Endodermal cell (in vitro differentiated cells): ENCODE data around the gene DHX40. TPM values are rescaled to one million over a fixed set of nuclear protein-coding genes. Genes with fewer than 3 reads are reported as not detected.

Experiments used
- DNase-seq: peaks from one replicate; pipeline ENCODE4 v3.0.0-alpha.2; 2017
- H3K27ac ChIP-seq: 2 replicates; pipeline ENCODE4 v1.5.1; 2013; ENCODE audit warnings: mild to moderate bottlenecking, low read depth, low read length, moderate library complexity
- H3K27me3 ChIP-seq: 2 replicates; pipeline ENCODE4 v1.6.1; 2013; ENCODE audit warnings: mild to moderate bottlenecking, low read length, moderate library complexity; ENCODE audit not compliant: insufficient read depth, control insufficient read depth, poor library complexity, severe bottlenecking
- H3K36me3 ChIP-seq: 2 replicates; pipeline ENCODE4 v1.7.0; 2013; ENCODE audit warnings: mild to moderate bottlenecking, low read length, moderate library complexity; ENCODE audit not compliant: control insufficient read depth, insufficient read depth
- H3K4me1 ChIP-seq: one replicate; pipeline ENCODE4 v1.7.0; 2013; ENCODE audit warnings: low read length; ENCODE audit not compliant: control insufficient read depth, insufficient read depth
- H3K4me3 ChIP-seq: 2 replicates; pipeline ENCODE4 v1.5.1; 2013; ENCODE audit warnings: mild to moderate bottlenecking, low read length, moderate library complexity
- H3K9ac ChIP-seq: 2 replicates; pipeline ENCODE4 v1.6.1; 2013; ENCODE audit warnings: mild to moderate bottlenecking, low read length, moderate library complexity; ENCODE audit not compliant: poor library complexity, severe bottlenecking; ENCODE audit errors: extremely low read depth
- H3K9me3 ChIP-seq: 2 replicates; pipeline ENCODE4 v1.6.1; 2013; ENCODE audit warnings: mild to moderate bottlenecking, low read length, moderate library complexity; ENCODE audit not compliant: control insufficient read depth
- H3K27ac Mint-ChIP-seq: 2 replicates; pipeline ENCODE4 v1.8.0; 2020; ENCODE audit warnings: mixed read lengths
- H3K27me3 Mint-ChIP-seq: 2 replicates; pipeline ENCODE4 v1.8.0; 2021; ENCODE audit warnings: mild to moderate bottlenecking, mixed read lengths; ENCODE audit not compliant: insufficient read depth
- H3K36me3 Mint-ChIP-seq: 2 replicates; pipeline ENCODE4 v1.8.0; 2020; ENCODE audit warnings: low read depth, mixed read lengths
- H3K4me1 Mint-ChIP-seq: 2 replicates; pipeline ENCODE4 v1.8.0; 2020; ENCODE audit warnings: mixed read lengths
- H3K4me3 Mint-ChIP-seq: 2 replicates; pipeline ENCODE4 v1.8.0; 2020; ENCODE audit warnings: mild to moderate bottlenecking, moderate library complexity, mixed read lengths
- H3K9me3 Mint-ChIP-seq: 2 replicates; pipeline ENCODE4 v1.8.0; 2020; ENCODE audit warnings: mild to moderate bottlenecking, mixed read lengths
- WGBS, 2 experiments: methylation state at CpG; one replicate each; pipeline versions ENCODE4 v1.1.5 to v1.1.7; 2013; ENCODE audit warnings: missing lambda C conversion rate in 2 of 2, mixed read lengths in 1 of 2; ENCODE audit not compliant: insufficient coverage in 1 of 2, insufficient read length in 1 of 2; 5-methylcytosine and 5-hydroxymethylcytosine counted together
- total RNA-seq, 2 donors: library from RNA; stranded (reverse); fragmentation: NEBNext Ultra II Directional in 1 of 2; extraction: Animal tissue kit (Norgen Biotek cat#: 25700) in 1 of 2; gene quantifications; 2 replicates in 1 of 2; 3 replicates in 1 of 2; pipeline ENCODE4 v1.2.1, GENCODE V29; 2021
- TF ChIP-seq, protein P1 (sequence below): fragments of 200-600 bp; sonication (generic); conservative IDR thresholded peaks from 2 replicates; pipeline ENCODE4 v1.5.0; 2021; ENCODE audit warnings: antibody characterized with exemption, mild to moderate bottlenecking

Gene DHX40
- total RNA-seq, 2 donors from 2014 or later = 32.7 to 36.2 TPM

- H3K27me3 Mint-ChIP-seq = no peaks in the 10 kb centered on the region
- H3K4me3 ChIP-seq = no peak overlapping the region
- no peaks in the 10 kb centered on the region for H3K9me3 Mint-ChIP-seq
- no peaks in the 10 kb centered on the region for H3K4me1 ChIP-seq
- H3K27me3 ChIP-seq = no peaks in the 10 kb centered on the region
- no peak for DNase-seq
- TF ChIP-seq, protein P1, sequence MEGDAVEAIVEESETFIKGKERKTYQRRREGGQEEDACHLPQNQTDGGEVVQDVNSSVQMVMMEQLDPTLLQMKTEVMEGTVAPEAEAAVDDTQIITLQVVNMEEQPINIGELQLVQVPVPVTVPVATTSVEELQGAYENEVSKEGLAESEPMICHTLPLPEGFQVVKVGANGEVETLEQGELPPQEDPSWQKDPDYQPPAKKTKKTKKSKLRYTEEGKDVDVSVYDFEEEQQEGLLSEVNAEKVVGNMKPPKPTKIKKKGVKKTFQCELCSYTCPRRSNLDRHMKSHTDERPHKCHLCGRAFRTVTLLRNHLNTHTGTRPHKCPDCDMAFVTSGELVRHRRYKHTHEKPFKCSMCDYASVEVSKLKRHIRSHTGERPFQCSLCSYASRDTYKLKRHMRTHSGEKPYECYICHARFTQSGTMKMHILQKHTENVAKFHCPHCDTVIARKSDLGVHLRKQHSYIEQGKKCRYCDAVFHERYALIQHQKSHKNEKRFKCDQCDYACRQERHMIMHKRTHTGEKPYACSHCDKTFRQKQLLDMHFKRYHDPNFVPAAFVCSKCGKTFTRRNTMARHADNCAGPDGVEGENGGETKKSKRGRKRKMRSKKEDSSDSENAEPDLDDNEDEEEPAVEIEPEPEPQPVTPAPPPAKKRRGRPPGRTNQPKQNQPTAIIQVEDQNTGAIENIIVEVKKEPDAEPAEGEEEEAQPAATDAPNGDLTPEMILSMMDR = no peak
- no peak overlapping the region for H3K27ac ChIP-seq
- no peaks in the 10 kb centered on the region for H3K9me3 ChIP-seq
- no peak overlapping the region for H3K9ac ChIP-seq
- H3K36me3 ChIP-seq = peaks cover 46% of the 10 kb centered on the region
- H3K4me1 Mint-ChIP-seq = no peaks in the 10 kb centered on the region
- no peak overlapping the region for H3K27ac Mint-ChIP-seq
- H3K4me3 Mint-ChIP-seq = no peak overlapping the region
- peaks cover 31% of the 10 kb centered on the region for H3K36me3 Mint-ChIP-seq
Measured at GRCh38 chr17:59600169-59600568, 34.8 kb downstream of the DHX40 start.

- TF ChIP-seq, protein P1 = no peak
- Histone ChIP-seq H3K9ac (no peak overlapping the region), H3K4me1 (no peaks in the 10 kb centered on the region), H3K27ac (no peak overlapping the region), H3K27me3 (no peaks in the 10 kb centered on the region), H3K9me3 (no peaks in the 10 kb centered on the region), H3K4me3 (no peak overlapping the region), H3K36me3 (peaks cover 55% of the 10 kb centered on the region)
- Mint-ChIP-seq H3K27ac (no peak overlapping the region), H3K9me3 (no peaks in the 10 kb centered on the region), H3K27me3 (no peaks in the 10 kb centered on the region), H3K4me3 (no peak overlapping the region), H3K4me1 (no peaks in the 10 kb centered on the region), H3K36me3 (peaks cover 40% of the 10 kb centered on the region)
- no peak for DNase-seq
- 89% methylated on average over 2 of the region's 2 CpGs; no CpG with 5 or more reads in 1 of the 2 experiments for WGBS, 2 experiments
Measured at GRCh38 chr17:59601130-59601529, 35.7 kb downstream of the DHX40 start.

- Histone ChIP-seq H3K27me3 (no peaks in the 10 kb centered on the region), H3K27ac (no peak overlapping the region), H3K36me3 (peaks cover 79% of the 10 kb centered on the region), H3K4me1 (no peaks in the 10 kb centered on the region), H3K9ac (no peak overlapping the region), H3K9me3 (no peaks in the 10 kb centered on the region), H3K4me3 (no peak overlapping the region)
- H3K4me3 Mint-ChIP-seq = no peak overlapping the region
- DNase-seq = no peak
- H3K36me3 Mint-ChIP-seq = peaks cover 60% of the 10 kb centered on the region
- H3K9me3 Mint-ChIP-seq = no peaks in the 10 kb centered on the region
- 80 to 95% methylated on average over 1 to 3 of the region's 3 CpGs for WGBS, 2 experiments
- no peaks in the 10 kb centered on the region for H3K4me1 Mint-ChIP-seq
- TF ChIP-seq, protein P1 = no peak
- H3K27ac Mint-ChIP-seq = no peak overlapping the region
- no peaks in the 10 kb centered on the region for H3K27me3 Mint-ChIP-seq
Measured at GRCh38 chr17:59607061-59607460, 41.7 kb downstream of the DHX40 start.
